Measurements from ENCODE around the gene TAS2R31.

GRCh38 chr12:11039171-11039570 lies 8.0 kb upstream of the TAS2R31 start:
- TF ChIP-seq CTCF (IDR thresholded peaks at IDR 0.05; ENCODE audit: low read depth, low read length, poor library complexity, severe bottlenecking) (no peak), EZH2phosphoT487 (IDR thresholded peaks at IDR 0.05; ENCODE audit: borderline replicate concordance, low read length) (no peak)
